NCI-H524 treated with DMSO at 0.1 percent for 48 hours (cell line): ENCODE data around the gene CADPS2.
A peak's percentile ranks its signal among the peaks of the same experiment; 100 is the strongest.

ENCODE experiments used
- DNase-seq: peaks from one replicate; lab custom pipeline; 2025; lab: John Stamatoyannopoulos, UW

Gene CADPS2

DNA sequence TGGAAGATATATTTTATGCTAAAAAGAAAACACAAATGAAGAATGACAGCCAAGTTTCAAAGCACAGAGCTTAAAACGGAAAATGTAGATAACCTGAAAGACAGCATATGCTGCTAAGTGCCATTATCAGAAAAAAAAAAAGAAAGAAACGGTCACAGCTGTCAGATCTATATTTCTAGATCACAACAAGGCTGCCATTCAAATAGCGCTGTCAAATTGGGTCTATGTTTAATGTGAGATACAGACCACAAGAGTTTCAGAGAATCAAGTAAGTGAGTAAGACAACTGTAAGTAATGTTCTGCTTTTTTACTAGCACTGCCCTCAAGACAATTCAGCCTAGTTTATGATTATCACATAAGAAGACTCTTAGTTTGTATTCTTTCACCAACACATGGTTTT lies 117.4 kb downstream of the CADPS2 start:
- DNase-seq = no peak

DNA sequence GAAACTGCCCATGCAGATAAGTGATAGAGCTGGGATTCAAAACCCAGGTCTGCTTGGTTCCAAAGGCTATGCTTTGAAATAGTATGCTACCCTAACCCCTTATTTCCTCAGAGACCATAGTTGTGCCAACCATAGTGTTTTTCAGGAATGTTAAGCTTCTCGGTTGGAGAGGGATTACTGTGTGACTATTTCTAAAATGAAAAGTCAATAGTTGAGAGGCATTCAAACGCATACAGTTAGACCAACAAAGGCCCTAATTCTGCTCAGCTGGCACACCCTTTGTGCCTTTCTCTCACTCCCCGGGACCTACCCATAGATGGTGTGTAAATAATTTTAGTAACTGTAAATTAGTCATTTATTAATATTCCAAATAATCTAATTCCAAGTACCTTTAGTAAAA lies 118.9 kb downstream of the CADPS2 start:
- DNase-seq = no peak

DNA sequence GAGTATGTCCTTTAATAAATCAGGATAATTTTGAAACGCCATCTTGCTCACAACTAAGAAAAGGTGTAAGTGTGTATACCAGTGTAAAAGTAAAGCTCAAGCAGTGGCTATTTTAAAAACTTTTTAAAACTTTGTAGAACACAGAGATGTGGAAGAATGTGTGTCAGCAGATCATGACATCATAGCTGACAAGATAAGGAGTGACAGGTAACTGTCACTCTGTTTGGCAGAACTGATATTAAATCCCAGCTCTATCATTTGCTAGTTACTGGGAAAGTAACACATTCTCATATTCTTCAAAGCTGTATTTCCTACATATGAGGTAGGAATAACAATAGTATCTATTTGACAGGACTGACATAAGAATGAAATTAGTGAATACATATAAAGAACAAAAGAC lies 119.7 kb downstream of the CADPS2 start:
- no peak for DNase-seq

DNA sequence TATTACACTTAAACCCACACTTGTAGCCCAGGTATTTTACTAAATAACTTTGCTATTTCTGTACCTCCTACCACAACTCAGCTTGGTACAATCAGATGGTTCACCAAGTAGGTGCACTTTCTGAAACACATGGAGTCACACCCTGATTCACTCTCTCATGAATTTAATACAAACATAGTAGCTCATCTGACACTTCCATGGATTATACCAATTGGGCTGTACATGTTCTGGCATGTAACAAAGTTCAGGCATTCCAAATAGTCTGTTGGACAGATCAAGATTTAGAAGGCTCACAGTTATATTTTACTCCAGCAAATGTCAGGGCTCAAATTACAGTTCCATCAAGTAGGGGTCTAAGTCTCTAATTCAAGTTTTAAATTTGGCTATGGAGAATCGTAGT lies 121.4 kb downstream of the CADPS2 start:
- DNase-seq = no peak

DNA sequence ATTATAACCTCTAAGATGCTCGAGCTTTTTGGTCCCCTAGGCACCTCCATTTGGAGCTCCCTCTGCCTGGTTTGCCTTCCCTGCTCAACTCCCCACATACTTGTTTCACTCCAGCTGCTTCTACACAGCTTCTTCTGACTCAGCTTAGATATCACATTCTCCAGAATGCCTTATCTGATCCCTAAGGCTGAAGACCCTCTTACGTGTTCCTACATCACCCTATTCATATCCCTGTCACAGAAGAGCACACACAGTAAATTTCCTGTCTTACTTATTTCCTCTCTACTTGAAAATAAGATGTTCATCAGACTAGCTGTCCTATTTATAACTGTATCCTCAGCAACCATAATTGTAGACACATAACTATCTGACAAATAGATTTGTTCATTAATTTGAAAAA lies 122.2 kb downstream of the CADPS2 start:
- DNase-seq = no peak

DNA sequence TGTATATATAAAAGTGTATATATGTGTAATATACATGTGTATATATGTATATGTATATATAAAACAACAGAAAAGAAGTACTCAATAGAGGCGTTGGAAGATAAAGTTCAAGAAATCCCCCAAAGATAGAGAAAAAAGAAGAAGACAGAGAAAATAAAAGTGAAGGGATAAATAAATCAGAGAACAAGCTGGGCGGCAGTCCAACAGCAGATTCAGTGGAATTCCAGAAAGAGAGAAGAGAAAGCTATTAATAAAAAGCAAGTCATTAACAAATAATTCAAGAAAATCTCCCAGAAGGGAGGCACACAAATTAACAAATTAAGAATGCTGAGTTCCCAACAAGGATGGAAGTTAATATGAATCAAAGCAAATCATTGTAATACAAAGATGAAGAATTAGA lies 124.2 kb downstream of the CADPS2 start:
- no peak for DNase-seq

DNA sequence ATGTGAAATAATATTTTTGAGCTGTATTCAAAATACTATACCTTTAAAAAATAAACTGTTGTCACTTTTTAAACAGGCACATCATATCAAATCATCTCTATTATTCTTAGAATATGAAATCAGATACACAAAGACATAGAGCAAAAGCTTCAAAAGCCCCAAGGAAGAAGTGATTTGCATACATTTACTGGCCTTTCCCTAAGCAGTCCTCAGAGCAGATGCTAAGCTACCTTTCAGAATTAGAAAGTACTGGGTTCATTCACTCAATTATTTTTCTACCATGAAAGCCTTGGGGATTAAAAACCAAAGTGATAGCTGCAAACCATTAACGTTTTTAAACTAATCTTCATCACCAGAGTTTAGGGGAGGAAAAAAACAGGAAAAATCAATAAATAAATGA lies 127.8 kb downstream of the CADPS2 start:
- no peak for DNase-seq

DNA sequence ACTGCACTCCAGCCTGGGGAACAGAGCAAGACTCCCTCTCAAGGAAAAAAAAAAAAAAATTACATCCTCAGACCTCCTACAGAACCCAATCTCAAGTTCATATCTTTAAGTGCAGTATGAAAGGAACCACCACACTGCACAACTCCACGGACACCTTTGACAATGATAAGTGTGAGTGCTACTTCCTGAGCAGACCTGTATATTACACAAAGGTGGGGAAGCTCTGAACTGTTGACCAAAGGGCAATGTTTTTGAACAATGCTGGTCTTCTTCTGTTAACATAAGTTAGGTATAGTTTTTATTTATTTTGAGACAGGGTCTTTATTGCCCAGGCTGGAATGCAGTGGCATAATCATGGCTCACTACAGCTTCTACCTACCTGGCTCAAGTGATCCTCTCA lies 129.4 kb downstream of the CADPS2 start:
- DNase-seq = no peak

DNA sequence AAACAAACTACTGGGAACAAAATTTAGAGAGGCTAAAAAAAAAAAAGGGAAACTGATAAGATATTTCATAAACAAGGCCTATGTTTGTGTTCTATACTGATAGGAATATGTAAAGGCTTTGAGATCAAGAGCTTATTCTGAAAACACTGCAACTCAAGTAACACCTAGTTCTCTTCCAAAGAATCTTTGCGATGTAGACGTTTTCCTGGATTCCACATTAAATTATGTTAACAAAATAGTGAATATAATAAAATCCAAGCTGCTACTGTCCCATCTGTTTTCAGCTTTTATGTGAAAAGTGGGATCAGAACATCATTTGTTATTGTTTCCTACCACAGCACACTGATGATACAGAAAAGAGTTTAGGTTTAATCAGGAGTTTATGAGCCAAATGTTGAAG lies 130.6 kb downstream of the CADPS2 start:
- no peak for DNase-seq

DNA sequence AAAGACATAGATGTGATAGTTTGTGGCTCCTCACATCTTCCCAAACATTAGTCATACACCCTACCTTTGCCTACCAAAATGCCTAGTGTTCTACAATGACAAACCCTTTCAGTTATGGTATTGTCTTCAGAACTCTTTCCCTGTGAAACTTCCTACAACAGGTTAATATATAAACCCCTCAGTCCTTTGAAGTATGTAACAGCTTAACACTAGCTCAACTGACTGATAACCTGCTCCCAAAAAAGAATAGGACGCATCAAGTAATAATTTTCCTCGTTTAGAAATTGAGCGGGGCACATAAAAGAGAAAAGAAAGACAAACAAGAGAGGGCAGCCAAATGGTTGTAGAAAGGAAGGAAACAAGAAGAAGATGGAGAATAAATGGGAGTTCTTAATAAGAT lies 133.7 kb downstream of the CADPS2 start:
- no peak for DNase-seq

DNA sequence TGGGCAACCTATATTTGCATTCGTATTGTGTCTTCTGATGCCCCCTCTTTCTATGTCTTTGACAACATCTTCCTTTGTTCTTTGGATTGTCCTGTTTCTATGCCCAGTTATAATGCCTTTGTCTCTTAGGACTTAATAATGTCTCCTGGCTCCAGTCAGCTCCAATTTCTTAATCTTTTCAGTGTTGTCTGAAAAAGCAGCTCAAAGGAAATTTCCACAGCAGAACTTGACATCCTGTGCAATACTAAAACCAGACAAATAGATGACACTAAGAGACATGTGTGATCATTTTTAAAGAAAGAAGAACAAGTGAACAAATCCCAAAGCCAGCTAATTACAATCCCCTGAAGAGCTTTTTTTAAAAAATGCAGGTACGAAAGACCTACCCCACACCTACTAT lies 135.9 kb downstream of the CADPS2 start:
- no peak for DNase-seq

DNA sequence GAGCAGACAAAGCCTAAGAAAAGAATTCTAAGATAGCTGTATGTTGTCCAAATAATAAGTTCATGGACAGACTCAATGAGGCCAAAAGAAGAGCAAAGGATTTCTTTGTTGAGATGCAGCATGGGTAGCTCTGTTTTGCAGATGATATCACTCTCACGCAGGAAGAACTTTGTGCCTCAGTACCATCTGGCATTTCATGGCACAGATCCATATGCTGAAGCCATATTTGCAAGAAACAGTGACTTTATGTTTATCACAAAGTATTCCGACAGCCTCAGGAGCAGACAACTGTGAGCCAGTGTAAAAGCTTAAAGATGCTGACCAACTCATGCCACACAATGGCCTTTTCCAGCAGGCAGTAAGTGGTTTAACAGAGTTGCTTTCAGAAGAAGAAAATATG lies 138.1 kb downstream of the CADPS2 start:
- DNase-seq = peak; percentile 41

DNA sequence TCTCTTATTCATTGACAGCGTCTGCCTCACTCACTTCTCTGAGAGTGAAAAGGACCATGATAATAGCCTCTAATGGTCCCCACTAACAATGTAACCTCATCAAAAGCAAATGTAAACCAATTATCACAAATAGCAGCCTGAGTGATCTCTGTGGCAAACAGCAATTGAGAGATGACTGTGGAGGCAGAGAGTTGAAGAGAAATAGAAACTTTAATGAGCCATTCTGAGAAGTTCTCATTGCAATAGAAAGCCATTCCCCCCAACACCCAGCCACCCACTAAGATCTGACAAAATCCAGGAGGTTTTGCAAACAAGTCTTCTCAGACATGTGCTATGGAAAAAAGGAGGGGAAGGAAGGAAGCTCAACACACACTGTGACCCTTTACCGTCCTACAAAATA lies 139.3 kb downstream of the CADPS2 start:
- no peak for DNase-seq

DNA sequence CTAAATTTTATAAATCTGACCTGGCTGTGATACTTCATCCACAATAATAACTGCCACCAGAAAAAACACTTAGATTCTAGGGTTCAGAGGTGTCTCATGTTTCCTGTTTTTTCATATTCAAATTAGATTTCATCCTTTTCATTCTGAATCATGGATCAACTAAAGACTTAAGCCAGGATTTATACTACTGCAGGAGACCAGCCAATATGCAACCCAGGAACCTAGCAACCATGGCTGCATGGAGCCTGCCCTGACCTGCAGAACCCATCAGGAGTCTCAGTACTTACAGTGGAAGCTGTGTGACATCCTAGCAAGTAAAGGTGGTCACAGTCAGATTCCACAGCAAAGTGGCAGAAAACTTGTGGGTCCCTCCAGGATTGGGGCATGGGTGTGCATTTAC lies 143.0 kb downstream of the CADPS2 start:
- no peak for DNase-seq

DNA sequence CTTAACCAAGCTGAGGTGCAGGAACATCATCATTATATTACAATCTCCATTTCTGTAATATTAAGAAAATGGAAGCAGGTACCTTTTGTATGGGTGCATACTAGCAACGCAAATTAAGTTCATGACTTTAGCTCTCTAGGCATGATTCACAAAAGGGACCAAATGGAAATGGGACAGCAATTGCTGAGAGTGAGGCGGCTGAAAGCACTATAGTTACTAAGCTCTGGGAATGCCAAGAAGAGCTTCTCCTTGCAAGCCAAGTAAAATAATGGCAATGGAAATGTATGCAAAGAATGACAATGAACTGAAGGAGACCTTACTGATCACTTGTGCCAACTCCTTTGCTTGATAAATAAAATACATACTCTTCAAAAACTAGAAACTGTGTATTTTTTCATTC lies 147.3 kb downstream of the CADPS2 start:
- DNase-seq = no peak

DNA sequence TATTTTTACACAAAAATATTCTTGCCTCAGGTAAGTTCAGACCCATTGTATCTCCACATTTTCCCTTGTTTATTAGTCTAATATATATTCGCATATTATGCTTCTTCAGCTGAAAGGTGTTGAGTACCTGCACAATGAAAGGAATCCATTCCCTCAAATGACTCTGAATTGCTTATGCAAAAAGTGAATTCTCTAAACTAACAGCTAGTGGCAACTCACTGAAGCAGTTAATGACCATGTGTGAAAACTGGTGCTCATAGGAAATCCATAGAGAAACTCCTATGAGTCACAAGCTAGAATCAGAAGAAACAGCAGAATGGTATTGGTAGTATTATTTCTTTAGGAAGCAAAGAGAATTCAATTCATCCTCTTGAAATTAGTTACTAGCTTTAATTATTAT lies 150.1 kb downstream of the CADPS2 start:
- DNase-seq = no peak

DNA sequence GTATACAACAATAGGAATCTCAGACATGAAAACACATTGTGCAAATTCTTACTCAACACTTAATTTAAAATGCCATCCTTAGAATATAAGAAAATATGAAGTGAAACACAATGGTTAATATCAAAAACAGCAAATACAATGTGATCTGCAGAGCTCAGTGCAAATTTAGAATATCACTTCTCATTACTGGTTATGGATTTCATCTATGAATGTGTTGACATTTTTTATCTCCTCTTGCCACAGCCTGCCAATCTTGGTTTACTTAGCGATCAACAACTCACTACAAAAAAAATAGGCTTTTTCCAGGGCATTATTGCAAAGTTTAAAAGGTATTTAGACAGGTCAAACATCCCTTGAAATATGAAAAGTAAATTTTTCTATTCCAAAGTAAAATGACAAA lies 158.5 kb downstream of the CADPS2 start:
- no peak for DNase-seq

DNA sequence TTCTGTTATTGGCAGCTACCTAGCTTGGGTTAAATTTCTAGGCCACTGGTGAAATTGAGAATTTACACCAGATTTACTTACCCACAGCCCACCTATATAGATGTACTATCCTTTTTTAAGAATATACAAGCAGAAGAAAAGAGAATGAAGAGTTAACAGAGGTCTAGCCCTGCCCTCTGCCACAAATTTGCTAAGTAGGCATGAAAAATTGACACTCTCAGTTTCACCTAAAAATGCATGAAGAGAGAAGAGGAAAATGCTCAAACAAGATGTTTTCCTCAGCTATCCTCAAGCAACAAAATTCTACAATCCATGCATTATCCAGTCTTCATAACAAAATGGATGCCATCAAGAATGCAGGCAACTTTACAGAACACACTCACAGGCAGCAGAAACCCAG lies 158.9 kb downstream of the CADPS2 start:
- DNase-seq = no peak

DNA sequence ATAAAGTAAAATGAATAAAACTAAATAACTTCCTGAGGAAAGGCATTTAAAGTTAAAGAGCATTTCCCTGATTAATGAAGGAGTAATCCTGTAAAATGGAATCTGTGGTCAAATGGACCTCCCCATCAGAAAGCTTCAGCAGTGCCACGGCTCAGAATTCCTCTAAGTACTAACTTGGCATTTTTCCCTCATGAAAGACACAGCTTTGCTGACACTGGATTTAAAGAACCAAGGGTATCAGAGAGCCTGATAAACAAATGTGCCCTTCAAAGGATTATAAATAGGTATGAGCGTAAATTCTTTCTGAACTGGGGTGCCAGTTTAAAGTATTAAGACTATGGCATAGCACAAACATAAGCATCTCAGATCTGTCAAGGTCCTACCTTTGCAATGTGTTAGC lies 159.4 kb downstream of the CADPS2 start:
- no peak for DNase-seq

DNA sequence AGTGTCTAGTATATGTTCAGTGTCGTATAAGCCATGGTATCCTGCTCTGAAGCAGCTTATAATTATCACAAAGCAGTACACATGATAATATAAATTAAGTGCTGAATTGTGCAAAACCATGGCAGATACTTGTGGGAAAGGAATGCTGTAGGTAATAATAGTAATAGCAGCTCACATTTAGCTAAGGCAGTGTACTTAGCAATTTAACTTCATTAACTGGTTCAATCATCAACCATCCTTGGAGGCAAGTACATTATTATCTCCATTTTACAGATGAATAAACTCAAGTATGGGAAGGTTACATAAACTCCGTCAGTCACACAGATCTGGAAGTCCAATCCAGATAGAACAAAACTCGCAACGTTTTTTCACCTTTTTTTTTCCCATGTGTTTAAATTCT lies 161.9 kb downstream of the CADPS2 start:
- no peak for DNase-seq

DNA sequence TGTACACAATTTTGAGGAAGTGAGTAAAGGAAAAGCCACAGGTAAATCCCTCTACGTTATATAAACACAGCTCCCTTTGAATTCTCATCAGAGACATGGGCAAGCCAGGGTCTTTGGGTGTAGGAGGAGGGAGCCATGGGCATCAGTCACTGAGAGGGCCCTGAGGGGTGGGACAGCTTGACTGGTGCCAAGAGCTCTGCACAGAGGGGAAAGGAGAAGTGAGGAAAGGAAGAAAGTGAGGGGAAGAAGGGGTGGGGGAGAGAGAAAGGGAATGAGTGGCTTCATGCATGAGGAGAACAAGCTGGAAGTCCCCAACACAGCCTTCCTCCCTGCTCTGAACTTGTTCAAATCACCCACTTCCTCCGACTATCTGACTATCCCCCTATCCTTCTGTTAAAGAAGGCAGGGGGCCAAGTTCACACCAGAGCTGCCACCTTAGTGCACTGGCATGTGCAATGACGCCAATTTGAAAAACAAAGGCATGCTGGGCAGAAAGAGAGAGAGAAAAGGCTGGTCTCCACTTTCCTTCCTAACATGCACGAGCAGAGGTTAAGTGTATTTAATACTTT lies 167.2 kb downstream of the CADPS2 start:
- DNase-seq = no peak

DNA sequence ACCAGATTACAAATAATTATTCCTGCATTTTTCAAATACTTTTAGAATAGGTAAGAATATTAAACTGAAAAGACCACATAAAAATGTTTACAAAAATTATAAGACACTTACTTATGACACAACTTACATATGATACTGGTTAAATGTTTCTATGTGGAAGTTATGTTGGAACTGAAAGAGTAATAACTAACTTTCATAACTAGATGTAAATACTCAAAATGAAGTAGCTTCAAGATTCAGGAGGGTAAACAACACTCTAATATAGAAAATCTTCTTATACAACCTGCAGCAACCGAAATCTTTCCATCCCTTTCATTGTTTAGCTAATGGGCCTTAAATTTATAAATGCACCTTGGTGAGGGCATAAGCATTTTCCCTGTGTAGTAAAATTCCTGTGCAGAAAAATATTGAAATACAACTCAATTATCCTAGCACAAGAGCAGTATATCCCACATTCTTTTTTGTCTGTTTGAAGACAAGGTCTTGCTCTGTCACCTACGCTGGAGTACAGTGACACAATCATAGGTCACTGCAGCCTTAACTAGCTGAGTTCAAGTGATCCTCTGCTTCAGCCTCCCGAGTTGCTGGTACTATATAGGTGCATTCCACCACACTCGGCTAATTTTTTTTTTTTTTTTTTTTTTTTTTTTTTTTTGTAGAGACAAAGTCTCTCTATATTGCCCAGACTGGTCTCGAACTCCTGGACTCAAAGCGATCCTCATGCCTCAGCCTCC lies 168.7 kb downstream of the CADPS2 start:
- no peak for DNase-seq

DNA sequence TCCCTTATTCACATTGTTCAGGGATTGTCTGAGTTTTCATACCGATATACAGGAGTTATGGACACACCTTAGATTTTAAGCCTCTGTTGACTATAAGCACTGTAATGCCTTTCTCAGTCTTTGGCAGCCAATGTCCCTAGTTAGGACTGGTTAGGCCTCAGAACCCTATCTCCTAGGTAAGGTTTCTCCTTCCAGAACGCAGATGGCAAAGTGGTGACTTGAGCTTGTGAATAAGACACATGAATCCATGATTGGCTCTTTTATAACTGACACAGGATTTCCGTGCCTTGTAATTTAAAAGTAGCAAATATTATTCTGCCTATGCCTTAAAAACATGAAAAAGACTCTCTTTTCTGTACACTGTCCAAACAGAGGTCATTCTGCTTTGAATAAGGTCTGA lies 171.1 kb downstream of the CADPS2 start:
- no peak for DNase-seq

DNA sequence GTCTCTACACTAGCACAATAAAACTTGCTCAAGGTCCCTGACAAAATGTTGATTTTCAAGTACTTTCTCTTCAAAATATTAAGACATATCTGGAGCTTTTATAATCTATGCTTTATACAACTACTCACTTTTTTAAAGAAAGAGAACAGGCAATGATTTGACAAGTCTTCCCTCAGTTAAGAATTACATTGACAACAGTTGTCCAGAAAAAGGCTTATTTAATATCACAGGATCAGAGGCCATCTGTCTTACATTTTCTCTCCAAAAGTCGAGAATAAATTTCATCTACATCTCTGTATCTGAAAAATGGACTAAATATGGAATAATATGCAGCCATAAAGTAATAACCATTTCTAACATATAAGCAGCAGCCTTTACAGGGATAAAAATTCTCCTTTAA lies 175.3 kb downstream of the CADPS2 start:
- DNase-seq = no peak
